ENCODE measurements around the gene STRIT1.

DNA sequence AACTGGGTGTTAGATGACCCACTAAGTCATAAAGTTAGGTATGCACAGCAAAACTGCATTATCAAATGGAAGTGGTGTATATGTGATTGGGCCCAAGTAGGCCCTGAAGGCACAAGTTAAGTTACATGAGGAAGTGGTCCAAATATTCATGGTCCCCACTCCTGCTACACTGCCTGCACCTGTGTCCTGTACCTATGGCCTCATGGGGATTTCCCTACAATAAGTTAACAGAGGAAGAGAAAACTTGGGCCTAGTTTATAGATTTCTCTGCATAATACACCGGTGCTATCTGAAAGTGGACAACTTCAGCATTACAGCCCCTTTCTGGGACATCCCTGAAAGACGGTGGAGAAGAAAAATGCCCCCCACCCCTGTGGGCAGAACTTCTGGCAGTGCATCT lies 41.5 kb downstream of the STRIT1 start:
- TF ChIP-seq POLR2A (IDR thresholded peaks at IDR 0.05) = no peak
- TF ChIP-seq EP300 (IDR thresholded peaks at IDR 0.05) = no peak

All from upper lobe of left lung (tissue), 4 donors.